Activated CD4-positive, alpha-beta memory T cell treated with anti-CD3 and anti-CD28 coated beads, Interleukin-2, amount 10 ng/mL, durations not matched to agents 7 days and 5 days (primary cell): Measurements from ENCODE around the gene BMP6. TPM values are rescaled to one million over a fixed set of nuclear protein-coding genes. Genes with fewer than 3 reads are reported as not detected.

ENCODE experiments used
- CTCF ChIA-PET: fragments of 350-600 bp; sonication (Branson Sonifier 250); formaldehyde crosslinking; loops from one replicate; lab custom pipeline; 2021; ENCODE audit warnings: antibody characterized with exemption, inconsistent platforms; lab: Charles Lee
- POLR2A ChIA-PET: fragments of 350-600 bp; sonication (Branson Sonifier 250); formaldehyde crosslinking; loops from one replicate; lab custom pipeline; 2021; ENCODE audit warnings: antibody characterized with exemption; lab: Charles Lee
- DNase-seq: peaks from one replicate; pipeline ENCODE4 v3.0.0-alpha.2; 2020
- H3K27ac Mint-ChIP-seq: one replicate; pipeline ENCODE4 v1.8.0; 2021; ENCODE audit warnings: mild to moderate bottlenecking, mixed read lengths
- H3K27me3 Mint-ChIP-seq: one replicate; pipeline ENCODE4 v1.8.0; 2021; ENCODE audit warnings: mixed read lengths
- H3K36me3 Mint-ChIP-seq: one replicate; pipeline ENCODE4 v1.8.0; 2021; ENCODE audit warnings: low read depth, mixed read lengths
- H3K4me1 Mint-ChIP-seq: one replicate; pipeline ENCODE4 v1.8.0; 2021; ENCODE audit warnings: mixed read lengths
- H3K4me3 Mint-ChIP-seq: one replicate; pipeline ENCODE4 v1.8.0; 2021; ENCODE audit warnings: mild to moderate bottlenecking, mixed read lengths
- H3K9me3 Mint-ChIP-seq: one replicate; pipeline ENCODE4 v1.8.0; 2021; ENCODE audit warnings: mixed read lengths
- total RNA-seq, 2 experiments: library from RNA; stranded (reverse); gene quantifications; one replicate each; pipeline ENCODE4 v1.2.3, GENCODE V29; 2021

BMP6 gene
- total RNA-seq, 2 experiments from 2014 or later, result not detected

DNA sequence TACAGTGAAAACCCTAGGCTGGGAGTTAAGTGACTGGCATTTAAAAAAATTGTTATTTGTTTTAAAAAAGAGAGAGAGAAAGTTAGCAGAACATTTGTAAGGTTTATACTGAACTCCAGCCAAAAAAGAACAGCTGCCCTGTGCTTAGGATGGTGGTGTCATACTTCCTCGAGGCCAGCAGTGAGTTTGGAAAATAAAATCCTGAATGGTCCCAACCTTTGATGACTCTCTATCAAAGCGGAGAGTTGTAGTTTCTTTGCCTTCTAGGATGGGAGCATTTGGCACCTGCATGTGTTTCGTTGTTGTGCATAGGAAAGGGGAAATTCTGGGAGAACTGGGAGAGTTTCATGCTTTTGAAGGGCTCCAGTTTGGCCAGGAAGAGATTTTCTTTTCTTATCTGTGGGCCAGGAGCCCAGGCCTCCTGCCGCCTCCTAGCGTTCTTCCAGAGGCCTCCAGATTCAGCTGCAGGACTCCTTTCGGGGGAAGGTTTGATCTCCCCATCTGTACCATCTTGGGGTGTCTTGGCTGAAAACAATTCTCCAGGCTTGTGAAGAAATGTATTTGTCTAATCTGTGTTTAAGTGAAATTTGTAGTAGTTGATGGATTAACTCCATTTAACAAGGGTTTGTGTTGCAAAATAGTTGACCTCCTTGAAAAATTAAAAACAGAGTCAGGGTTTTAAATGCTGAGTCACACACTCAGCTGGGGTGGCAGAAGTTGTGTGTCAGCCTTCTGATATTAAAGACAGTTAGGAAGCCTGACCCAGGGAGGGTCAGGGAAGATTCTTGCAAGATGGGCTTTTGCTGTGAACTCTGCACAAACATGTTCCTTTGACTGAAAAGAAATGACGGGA lies 121.3 kb downstream of the BMP6 start:
- Mint-ChIP-seq H3K27me3 (peaks cover 6% of the 10 kb centered on the region), H3K4me3 (no peak overlapping the region), H3K9me3 (peaks cover 8% of the 10 kb centered on the region), H3K27ac (no peak overlapping the region), H3K4me1 (no peaks in the 10 kb centered on the region), H3K36me3 (no peaks in the 10 kb centered on the region)
- CTCF ChIA-PET, result no interaction called here
- POLR2A ChIA-PET, result no interaction called here
- DNase-seq, result no peak

- H3K4me1 Mint-ChIP-seq, result no peaks in the 10 kb centered on the region
- POLR2A ChIA-PET, result no interaction called here
- peaks cover 10% of the 10 kb centered on the region for H3K9me3 Mint-ChIP-seq
- peaks cover 6% of the 10 kb centered on the region for H3K27me3 Mint-ChIP-seq
- CTCF ChIA-PET, result no interaction called here
- H3K36me3 Mint-ChIP-seq, result no peaks in the 10 kb centered on the region
- H3K4me3 Mint-ChIP-seq, result no peak overlapping the region
- no peak overlapping the region for H3K27ac Mint-ChIP-seq
- no peak for DNase-seq
These were observed 122.3 kb downstream of the BMP6 start for GRCh38 chr6:7848229-7848628.

- Mint-ChIP-seq H3K4me1 (no peaks in the 10 kb centered on the region), H3K27me3 (peaks cover 3% of the 10 kb centered on the region), H3K27ac (no peak overlapping the region), H3K9me3 (peaks cover 10% of the 10 kb centered on the region), H3K4me3 (no peak overlapping the region), H3K36me3 (no peaks in the 10 kb centered on the region)
- ChIA-PET POLR2A (no interaction called here), CTCF (no interaction called here)
- no peak for DNase-seq
These were observed 125.9 kb downstream of the BMP6 start for GRCh38 chr6:7851780-7852179.

DNA sequence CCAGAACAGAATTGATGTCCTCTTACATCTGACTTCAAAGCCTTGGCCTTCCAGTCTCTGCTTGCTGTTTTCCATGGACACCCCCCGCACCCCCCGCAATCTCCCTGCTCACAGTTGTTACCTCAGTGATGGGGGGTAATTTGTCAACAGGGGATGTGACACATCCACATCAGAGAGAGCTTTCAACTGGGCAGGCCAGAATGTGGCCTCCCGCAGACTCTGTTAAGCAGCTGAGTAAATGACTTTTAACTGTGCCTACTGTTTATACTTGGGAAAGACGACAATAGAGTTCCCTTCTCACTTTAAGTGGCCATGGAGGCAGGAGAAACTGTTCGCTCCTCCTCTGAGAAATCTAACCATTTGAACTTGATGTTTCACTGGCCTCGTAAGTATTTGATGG lies 133.7 kb downstream of the BMP6 start:
- H3K4me1 Mint-ChIP-seq, result no peaks in the 10 kb centered on the region
- no peak for DNase-seq
- ChIA-PET POLR2A (no interaction called here), CTCF (no interaction called here)
- no peaks in the 10 kb centered on the region for H3K9me3 Mint-ChIP-seq
- H3K27ac Mint-ChIP-seq, result no peak overlapping the region
- no peak overlapping the region for H3K4me3 Mint-ChIP-seq
- no peaks in the 10 kb centered on the region for H3K36me3 Mint-ChIP-seq
- no peaks in the 10 kb centered on the region for H3K27me3 Mint-ChIP-seq

DNA sequence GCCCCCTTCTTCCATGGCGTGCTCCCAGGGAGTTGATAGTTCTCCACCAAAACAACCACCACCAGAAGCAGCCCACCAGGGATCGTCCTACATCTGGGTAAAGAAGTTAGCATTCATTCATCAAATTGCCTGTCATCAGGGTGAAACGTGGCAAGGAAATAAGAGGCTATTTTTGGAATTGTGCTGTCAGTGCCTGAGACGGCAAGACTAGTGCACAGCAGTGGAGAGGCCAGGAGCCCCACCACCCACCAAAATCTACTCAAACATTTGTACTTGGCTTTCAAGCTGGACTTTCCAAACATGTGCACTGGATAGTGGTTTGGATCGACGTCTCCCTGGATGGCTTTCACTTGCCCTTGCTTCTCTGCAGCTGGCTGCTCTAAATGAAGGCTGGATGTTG lies 139.9 kb downstream of the BMP6 start:
- H3K27me3 Mint-ChIP-seq, result no peaks in the 10 kb centered on the region
- H3K9me3 Mint-ChIP-seq, result no peaks in the 10 kb centered on the region
- H3K4me3 Mint-ChIP-seq, result no peak overlapping the region
- H3K4me1 Mint-ChIP-seq, result no peaks in the 10 kb centered on the region
- no peaks in the 10 kb centered on the region for H3K36me3 Mint-ChIP-seq
- ChIA-PET POLR2A (no interaction called here), CTCF (no interaction called here)
- no peak for DNase-seq
- H3K27ac Mint-ChIP-seq, result no peak overlapping the region

DNA sequence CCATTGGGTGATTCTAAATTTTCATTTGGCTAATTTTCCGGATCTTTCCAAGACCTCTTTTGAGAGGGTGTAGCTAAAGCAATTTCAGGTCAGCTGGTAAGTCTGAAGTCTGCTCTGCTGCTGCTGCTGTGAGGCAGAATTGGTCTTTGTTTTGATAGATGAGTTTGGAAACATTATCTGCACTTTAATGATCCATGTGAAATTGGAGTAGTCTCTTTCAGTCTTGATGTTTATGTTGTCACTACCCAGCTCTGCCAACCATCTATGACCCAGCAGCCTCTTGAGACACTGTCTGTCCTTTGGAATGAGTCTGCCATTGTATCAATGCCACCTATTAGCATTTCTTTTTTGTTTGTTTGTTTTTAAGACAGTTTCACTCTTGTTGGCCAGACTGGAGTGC lies 140.6 kb downstream of the BMP6 start:
- Mint-ChIP-seq H3K4me1 (no peaks in the 10 kb centered on the region), H3K36me3 (no peaks in the 10 kb centered on the region), H3K27me3 (no peaks in the 10 kb centered on the region), H3K27ac (no peak overlapping the region), H3K9me3 (peaks cover 3% of the 10 kb centered on the region), H3K4me3 (no peak overlapping the region)
- DNase-seq, result no peak
- ChIA-PET CTCF (no interaction called here), POLR2A (no interaction called here)

DNA sequence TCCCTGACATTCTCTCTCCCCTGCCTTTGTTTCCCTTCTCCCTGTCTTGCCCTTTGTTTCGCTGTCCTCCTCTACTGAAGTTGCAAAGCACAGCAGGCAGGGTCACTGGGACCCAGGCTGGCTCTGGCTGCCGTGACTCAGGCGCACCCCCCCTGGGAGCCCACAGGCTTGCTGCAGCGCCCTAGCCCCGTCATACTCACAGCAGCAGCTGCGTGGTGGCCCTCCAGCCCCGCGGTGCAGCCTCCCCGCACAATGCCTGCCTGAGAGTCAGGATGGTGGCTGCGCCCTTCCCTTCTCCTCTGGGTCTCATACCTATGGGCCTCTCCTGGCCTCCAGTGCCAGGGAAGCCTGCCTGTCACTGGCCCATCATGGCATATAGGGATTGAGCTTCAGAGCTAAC lies 143.0 kb downstream of the BMP6 start:
- no peaks in the 10 kb centered on the region for H3K27me3 Mint-ChIP-seq
- H3K9me3 Mint-ChIP-seq, result peaks cover 3% of the 10 kb centered on the region
- ChIA-PET POLR2A (no interaction called here), CTCF (no interaction called here)
- no peaks in the 10 kb centered on the region for H3K4me1 Mint-ChIP-seq
- no peak overlapping the region for H3K27ac Mint-ChIP-seq
- no peak overlapping the region for H3K4me3 Mint-ChIP-seq
- no peak for DNase-seq
- H3K36me3 Mint-ChIP-seq, result no peaks in the 10 kb centered on the region

DNA sequence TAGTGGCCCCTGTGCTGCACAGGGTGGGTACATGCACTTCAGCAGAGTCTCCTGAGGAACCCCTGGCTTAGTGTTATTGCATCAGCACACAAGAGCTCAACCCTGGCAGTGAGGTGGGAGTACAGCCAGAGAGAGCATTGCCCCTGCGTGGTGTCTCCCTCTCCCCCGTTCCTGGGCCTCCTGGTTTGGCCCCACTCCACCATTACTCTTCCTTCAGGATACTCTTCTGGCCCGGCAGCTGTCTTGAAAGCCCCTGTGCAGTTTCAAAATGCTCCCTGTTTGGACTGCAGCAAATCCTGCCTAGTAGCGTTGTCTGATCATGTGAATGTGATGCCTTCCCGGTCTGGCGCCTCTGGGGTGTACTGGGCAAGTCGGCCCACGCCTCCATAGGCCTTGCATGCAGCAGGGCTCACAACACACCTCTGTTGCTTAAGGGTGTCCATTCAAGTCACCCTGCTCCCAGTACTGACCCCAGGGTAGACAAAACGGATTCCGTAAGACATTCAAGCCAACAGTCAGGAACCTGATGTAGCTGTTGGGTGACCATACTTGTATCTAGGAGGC lies 152.6 kb downstream of the BMP6 start:
- H3K27me3 Mint-ChIP-seq, result no peaks in the 10 kb centered on the region
- H3K4me1 Mint-ChIP-seq, result no peaks in the 10 kb centered on the region
- DNase-seq, result no peak
- POLR2A ChIA-PET, result no interaction called here
- H3K36me3 Mint-ChIP-seq, result peaks cover 29% of the 10 kb centered on the region
- H3K27ac Mint-ChIP-seq, result no peak overlapping the region
- no peaks in the 10 kb centered on the region for H3K9me3 Mint-ChIP-seq
- no peak overlapping the region for H3K4me3 Mint-ChIP-seq
- CTCF ChIA-PET, result no interaction called here

- no peak for DNase-seq
- Mint-ChIP-seq H3K27ac (no peak overlapping the region), H3K27me3 (no peaks in the 10 kb centered on the region), H3K4me3 (no peak overlapping the region), H3K9me3 (no peaks in the 10 kb centered on the region), H3K4me1 (no peaks in the 10 kb centered on the region), H3K36me3 (peaks cover 35% of the 10 kb centered on the region)
- CTCF ChIA-PET, result no interaction called here
- POLR2A ChIA-PET, result no interaction called here
These were observed 153.1 kb downstream of the BMP6 start for GRCh38 chr6:7879043-7879442.

GRCh38 chr6:7879579-7879978 lies 153.7 kb downstream of the BMP6 start:
- CTCF ChIA-PET, result no interaction called here
- DNase-seq, result no peak
- Mint-ChIP-seq H3K9me3 (no peaks in the 10 kb centered on the region), H3K4me3 (no peak overlapping the region), H3K36me3 (peaks cover 40% of the 10 kb centered on the region), H3K27me3 (no peaks in the 10 kb centered on the region), H3K27ac (no peak overlapping the region), H3K4me1 (no peaks in the 10 kb centered on the region)
- POLR2A ChIA-PET, result no interaction called here

DNA sequence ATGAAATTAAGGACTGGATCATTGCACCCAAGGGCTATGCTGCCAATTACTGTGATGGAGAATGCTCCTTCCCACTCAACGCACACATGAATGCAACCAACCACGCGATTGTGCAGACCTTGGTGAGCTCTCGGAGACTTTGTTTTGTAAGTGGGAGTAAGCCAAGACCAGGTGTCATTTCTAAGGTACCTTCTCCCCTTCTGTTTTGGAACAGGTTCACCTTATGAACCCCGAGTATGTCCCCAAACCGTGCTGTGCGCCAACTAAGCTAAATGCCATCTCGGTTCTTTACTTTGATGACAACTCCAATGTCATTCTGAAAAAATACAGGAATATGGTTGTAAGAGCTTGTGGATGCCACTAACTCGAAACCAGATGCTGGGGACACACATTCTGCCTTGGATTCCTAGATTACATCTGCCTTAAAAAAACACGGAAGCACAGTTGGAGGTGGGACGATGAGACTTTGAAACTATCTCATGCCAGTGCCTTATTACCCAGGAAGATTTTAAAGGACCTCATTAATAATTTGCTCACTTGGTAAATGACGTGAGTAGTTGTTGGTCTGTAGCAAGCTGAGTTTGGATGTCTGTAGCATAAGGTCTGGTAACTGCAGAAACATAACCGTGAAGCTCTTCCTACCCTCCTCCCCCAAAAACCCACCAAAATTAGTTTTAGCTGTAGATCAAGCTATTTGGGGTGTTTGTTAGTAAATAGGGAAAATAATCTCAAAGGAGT lies 154.2 kb downstream of the BMP6 start:
- peaks cover 46% of the 10 kb centered on the region for H3K36me3 Mint-ChIP-seq
- H3K9me3 Mint-ChIP-seq, result no peaks in the 10 kb centered on the region
- H3K4me3 Mint-ChIP-seq, result no peak overlapping the region
- no peak overlapping the region for H3K27ac Mint-ChIP-seq
- POLR2A ChIA-PET, result no interaction called here
- H3K4me1 Mint-ChIP-seq, result no peaks in the 10 kb centered on the region
- CTCF ChIA-PET, result no interaction called here
- DNase-seq, result no peak
- no peaks in the 10 kb centered on the region for H3K27me3 Mint-ChIP-seq

DNA sequence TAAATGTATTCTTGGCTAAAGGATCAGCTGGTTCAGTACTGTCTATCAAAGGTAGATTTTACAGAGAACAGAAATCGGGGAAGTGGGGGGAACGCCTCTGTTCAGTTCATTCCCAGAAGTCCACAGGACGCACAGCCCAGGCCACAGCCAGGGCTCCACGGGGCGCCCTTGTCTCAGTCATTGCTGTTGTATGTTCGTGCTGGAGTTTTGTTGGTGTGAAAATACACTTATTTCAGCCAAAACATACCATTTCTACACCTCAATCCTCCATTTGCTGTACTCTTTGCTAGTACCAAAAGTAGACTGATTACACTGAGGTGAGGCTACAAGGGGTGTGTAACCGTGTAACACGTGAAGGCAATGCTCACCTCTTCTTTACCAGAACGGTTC lies 154.8 kb downstream of the BMP6 start:
- peaks cover 52% of the 10 kb centered on the region for H3K36me3 Mint-ChIP-seq

DNA sequence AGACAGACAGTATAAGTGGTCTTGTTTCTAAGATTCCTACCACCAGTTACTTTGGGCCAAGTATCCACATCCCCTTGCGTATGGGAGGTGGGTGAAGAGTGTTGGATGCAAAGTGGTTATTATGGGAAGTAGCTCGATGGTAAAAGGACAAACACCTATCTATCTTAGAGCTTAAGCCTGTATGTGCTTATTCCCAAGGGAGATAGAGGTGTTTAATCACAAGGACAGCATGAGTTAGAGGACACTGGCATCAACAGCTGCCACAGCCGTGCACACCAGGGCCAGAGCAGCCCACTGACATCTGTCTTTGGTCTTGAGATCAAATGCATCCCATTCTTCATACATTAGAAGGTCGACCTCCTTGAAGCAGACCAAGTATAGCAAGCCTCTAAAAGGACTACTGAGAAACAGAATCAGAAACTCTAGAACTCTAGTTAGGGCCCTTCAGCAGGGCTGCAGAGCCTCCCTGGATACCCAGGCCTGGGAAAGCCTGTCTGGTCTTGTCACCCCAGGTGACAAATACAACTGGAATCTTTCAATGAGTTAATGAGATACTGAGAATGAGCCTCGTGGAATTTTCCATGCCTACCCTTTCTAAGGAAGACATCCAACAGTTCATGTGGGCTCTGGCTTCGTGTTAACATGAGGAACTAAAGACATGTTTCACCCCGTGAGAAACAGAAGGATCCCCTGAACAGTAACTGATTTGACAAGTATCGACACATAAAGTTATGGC lies 156.0 kb downstream of the BMP6 start:
- peaks cover 63% of the 10 kb centered on the region for H3K36me3 Mint-ChIP-seq
- no peak for DNase-seq
- no peak overlapping the region for H3K4me3 Mint-ChIP-seq
- H3K4me1 Mint-ChIP-seq, result no peaks in the 10 kb centered on the region
- ChIA-PET POLR2A (no interaction called here), CTCF (no interaction called here)
- no peaks in the 10 kb centered on the region for H3K27me3 Mint-ChIP-seq
- no peaks in the 10 kb centered on the region for H3K9me3 Mint-ChIP-seq
- no peak overlapping the region for H3K27ac Mint-ChIP-seq

More for the DNA sequence above, 154.8 kb downstream of the BMP6 start:
- CTCF ChIA-PET, result no interaction called here
- Mint-ChIP-seq H3K27me3 (no peaks in the 10 kb centered on the region), H3K4me1 (no peaks in the 10 kb centered on the region), H3K27ac (no peak overlapping the region), H3K9me3 (no peaks in the 10 kb centered on the region), H3K4me3 (no peak overlapping the region)
- POLR2A ChIA-PET, result no interaction called here
- no peak for DNase-seq
